ENCODE data around the gene AKAP6.

The AKAP6 gene

DNA sequence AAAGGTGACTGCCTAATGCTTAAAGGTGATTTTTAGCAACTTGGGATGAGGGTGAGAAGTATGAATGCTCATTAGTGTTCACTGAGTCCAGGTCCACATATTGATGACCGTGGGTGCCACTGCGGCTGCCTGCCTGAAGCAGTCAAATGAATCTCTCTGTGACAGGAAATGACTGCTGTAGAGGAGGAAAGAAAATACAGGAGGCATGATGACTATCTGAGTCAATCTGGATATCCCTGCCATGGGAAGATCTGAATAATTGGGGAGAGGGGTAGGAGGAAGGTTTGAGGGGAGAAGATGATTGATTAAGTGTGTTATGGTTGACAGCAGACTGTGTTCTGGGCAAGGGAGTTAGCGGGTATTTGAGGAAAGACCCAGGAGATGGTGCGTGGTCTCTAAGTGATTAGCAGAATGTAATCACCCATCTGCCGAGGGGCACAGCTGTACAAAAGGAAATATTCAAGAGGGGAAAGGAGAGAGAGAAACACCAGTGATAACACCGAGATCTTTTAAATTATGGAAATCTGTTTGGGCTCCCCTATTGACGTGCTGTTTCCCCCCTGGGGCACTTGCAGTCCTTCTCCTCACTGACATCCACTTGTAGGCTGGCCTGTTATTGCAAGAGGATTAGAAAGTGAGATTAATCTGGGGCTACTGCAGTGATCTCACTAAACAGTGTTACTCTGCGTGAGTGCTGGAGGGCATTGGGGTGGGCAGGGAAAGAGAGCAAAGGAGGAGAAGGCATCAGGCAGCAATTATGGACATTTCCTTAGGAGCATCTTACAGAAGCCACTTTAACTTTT lies 97.7 kb downstream of the AKAP6 start:
- in situ Hi-C loops (cut with MboI; ENCODE audit: low sequenced_read_pairs, unreplicated experiment), result no loop called here
- no peak for DNase-seq (ENCODE audit: low spot score)
- TF ChIP-seq, protein P1, sequence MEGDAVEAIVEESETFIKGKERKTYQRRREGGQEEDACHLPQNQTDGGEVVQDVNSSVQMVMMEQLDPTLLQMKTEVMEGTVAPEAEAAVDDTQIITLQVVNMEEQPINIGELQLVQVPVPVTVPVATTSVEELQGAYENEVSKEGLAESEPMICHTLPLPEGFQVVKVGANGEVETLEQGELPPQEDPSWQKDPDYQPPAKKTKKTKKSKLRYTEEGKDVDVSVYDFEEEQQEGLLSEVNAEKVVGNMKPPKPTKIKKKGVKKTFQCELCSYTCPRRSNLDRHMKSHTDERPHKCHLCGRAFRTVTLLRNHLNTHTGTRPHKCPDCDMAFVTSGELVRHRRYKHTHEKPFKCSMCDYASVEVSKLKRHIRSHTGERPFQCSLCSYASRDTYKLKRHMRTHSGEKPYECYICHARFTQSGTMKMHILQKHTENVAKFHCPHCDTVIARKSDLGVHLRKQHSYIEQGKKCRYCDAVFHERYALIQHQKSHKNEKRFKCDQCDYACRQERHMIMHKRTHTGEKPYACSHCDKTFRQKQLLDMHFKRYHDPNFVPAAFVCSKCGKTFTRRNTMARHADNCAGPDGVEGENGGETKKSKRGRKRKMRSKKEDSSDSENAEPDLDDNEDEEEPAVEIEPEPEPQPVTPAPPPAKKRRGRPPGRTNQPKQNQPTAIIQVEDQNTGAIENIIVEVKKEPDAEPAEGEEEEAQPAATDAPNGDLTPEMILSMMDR (IDR thresholded peaks at IDR 0.05; ENCODE audit: borderline replicate concordance, control extremely low read depth, extremely low read depth, insufficient read depth, missing control alignments), result no peak

DNA sequence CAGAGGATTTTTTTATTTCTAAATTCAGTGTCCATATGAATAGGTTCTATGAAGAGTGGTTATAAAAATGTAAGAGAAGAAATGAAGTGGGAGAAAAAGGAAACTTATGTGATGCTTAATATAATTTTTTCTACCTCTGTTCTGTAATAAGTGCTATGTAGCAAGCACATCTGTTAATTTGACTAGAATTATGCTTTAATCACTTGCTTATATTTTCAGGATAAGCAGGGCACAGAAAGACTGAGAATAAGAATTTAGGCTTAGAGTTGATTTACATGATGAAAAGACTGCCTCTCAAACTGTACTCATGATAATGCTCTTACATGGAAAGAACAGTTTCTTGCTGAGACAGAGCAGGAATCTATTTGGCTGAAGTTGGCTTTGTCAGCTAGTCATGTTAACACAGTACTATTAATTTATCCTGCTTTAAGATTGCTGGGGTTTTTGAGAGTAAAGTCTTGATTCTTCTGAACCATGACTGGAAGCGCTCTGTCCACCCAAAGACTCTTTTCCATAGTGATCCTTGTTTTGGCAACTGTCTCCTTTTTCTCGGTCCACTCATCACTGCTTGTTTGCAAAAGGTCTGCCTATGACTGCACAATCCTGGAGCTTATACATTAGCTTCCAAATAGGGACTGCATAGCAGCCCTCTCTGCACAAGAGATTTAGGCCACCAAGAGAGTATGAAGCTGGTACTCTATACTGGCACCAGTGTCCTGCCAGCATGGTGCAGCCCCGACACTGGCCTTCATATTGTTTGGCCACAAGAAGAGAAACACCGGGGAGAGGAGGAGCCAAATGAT lies 98.8 kb downstream of the AKAP6 start:
- DNase-seq (ENCODE audit: low spot score), result no peak
- in situ Hi-C loops (cut with MboI; ENCODE audit: low sequenced_read_pairs, unreplicated experiment), result no loop called here
- TF ChIP-seq, protein P1 (IDR thresholded peaks at IDR 0.05; ENCODE audit: borderline replicate concordance, control extremely low read depth, extremely low read depth, insufficient read depth, missing control alignments), result no peak

- in situ Hi-C loops (cut with MboI; ENCODE audit: low sequenced_read_pairs, unreplicated experiment), result no loop called here
- no peak for DNase-seq (ENCODE audit: low spot score)
- TF ChIP-seq, protein P1 (IDR thresholded peaks at IDR 0.05; ENCODE audit: borderline replicate concordance, control extremely low read depth, extremely low read depth, insufficient read depth, missing control alignments), result no peak
Measured at GRCh38 chr14:32428875-32429274, 99.8 kb downstream of the AKAP6 start.

DNA sequence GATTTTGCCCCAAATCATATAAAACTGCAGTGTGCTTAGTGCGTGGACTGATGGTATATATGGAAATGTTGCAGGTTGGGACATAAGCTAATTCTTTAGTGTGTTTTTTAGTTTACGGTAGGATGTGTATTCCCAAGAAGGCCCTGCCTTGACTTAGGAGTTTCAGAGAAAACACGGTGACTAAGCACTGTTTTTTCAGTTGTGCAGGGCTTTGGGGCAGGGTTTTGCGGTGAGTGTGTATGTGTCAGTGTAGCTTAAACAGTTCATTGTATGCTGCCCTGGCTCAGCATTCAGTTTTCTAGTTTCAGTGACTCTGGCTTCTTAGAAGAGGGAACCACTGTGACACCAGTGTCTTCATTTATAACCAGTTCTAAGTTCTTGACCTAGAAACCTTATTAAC lies 101.2 kb downstream of the AKAP6 start:
- TF ChIP-seq, protein P1 (IDR thresholded peaks at IDR 0.05; ENCODE audit: borderline replicate concordance, control extremely low read depth, extremely low read depth, insufficient read depth, missing control alignments), result no peak

GRCh38 chr14:32432813-32433538 lies 103.9 kb downstream of the AKAP6 start:
- TF ChIP-seq, protein P1 (IDR thresholded peaks at IDR 0.05; ENCODE audit: borderline replicate concordance, control extremely low read depth, extremely low read depth, insufficient read depth, missing control alignments), result no peak
- DNase-seq (ENCODE audit: low spot score), result no peak
- in situ Hi-C loops (cut with MboI; ENCODE audit: low sequenced_read_pairs, unreplicated experiment), result no loop called here

More for the DNA sequence above, 101.2 kb downstream of the AKAP6 start:
- in situ Hi-C loops (cut with MboI; ENCODE audit: low sequenced_read_pairs, unreplicated experiment), result no loop called here
- DNase-seq (ENCODE audit: low spot score), result no peak

- TF ChIP-seq, protein P1 (IDR thresholded peaks at IDR 0.05; ENCODE audit: borderline replicate concordance, control extremely low read depth, extremely low read depth, insufficient read depth, missing control alignments), result no peak
- in situ Hi-C loops (cut with MboI; ENCODE audit: low sequenced_read_pairs, unreplicated experiment), result no loop called here
- DNase-seq (ENCODE audit: low spot score), result no peak
Measured at GRCh38 chr14:32434180-32434579, 105.1 kb downstream of the AKAP6 start.

Data from GM13976 (cell line).